Fibroblast of lung (primary cell): ENCODE results near the gene DAAM1. TPM values are rescaled to one million over a fixed set of nuclear protein-coding genes. Genes with fewer than 3 reads are reported as not detected.

Experiments
- DNase-seq, 2 donors: peaks; one replicate each; pipeline versions ENCODE4 v3.0.0 to v3.0.0-alpha.2; 2010; ENCODE audit warnings: low read depth in 2 of 2
- H2AFZ ChIP-seq: 2 replicates; pipeline ENCODE4 v1.5.1; 2012; ENCODE audit warnings: low read length, control low read depth, inconsistent platforms
- H3K27ac ChIP-seq: 2 replicates; pipeline ENCODE4 v1.5.1; 2011; ENCODE audit warnings: low read length, control low read depth; ENCODE audit not compliant: insufficient read depth
- H3K27me3 ChIP-seq: 2 replicates; pipeline ENCODE4 v1.5.1; 2011; ENCODE audit warnings: mild to moderate bottlenecking, low read length; ENCODE audit not compliant: control insufficient read depth, insufficient read depth
- H3K36me3 ChIP-seq: 2 replicates; pipeline ENCODE4 v1.5.1; 2011; ENCODE audit warnings: low read length; ENCODE audit not compliant: control insufficient read depth, insufficient read depth
- H3K4me1 ChIP-seq: 2 replicates; pipeline ENCODE4 v1.5.1; 2011; ENCODE audit warnings: low read length; ENCODE audit not compliant: control insufficient read depth, insufficient read depth; ENCODE audit errors: extremely low read depth
- H3K4me2 ChIP-seq: 2 replicates; pipeline ENCODE4 v1.5.1; 2011; ENCODE audit warnings: low read length, control low read depth; ENCODE audit not compliant: insufficient read depth; ENCODE audit errors: extremely low read depth
- H3K4me3 ChIP-seq, 4 experiments: fragments of 200-600 bp in 1 of 4; sonication (generic) in 1 of 4; replicated peaks in 1 of 4; 2 replicates each; pipeline ENCODE4 v1.5.1; 2011 to 2016; ENCODE audit warnings: low read length in 4 of 4, low read depth in 3 of 4, mild to moderate bottlenecking in 3 of 4, control low read depth in 2 of 4, inconsistent platforms in 1 of 4, mixed read lengths in 1 of 4; ENCODE audit not compliant: insufficient read depth in 1 of 4; ENCODE audit errors: control extremely low read depth in 1 of 4
- H3K79me2 ChIP-seq: 2 replicates; pipeline ENCODE4 v1.5.1; 2012; ENCODE audit warnings: mild to moderate bottlenecking, low read length, inconsistent platforms; ENCODE audit not compliant: control insufficient read depth, insufficient read depth
- H3K9ac ChIP-seq: 2 replicates; pipeline ENCODE4 v1.5.1; 2011; ENCODE audit warnings: mild to moderate bottlenecking, low read length, control low read depth; ENCODE audit not compliant: insufficient read depth
- H3K9me3 ChIP-seq: 2 replicates; pipeline ENCODE4 v1.5.1; 2012; ENCODE audit warnings: low read depth, low read length; ENCODE audit not compliant: control insufficient read depth, insufficient read depth
- H4K20me1 ChIP-seq: 2 replicates; pipeline ENCODE4 v1.5.1; 2011; ENCODE audit warnings: low read length; ENCODE audit not compliant: control insufficient read depth, insufficient read depth; ENCODE audit errors: extremely low read depth
- CTCF ChIP-seq, 2 donors: IDR thresholded peaks in 1 of 2; conservative IDR thresholded peaks in 1 of 2; 1 replicate in 1 of 2; 2 replicates in 1 of 2; pipeline ENCODE4 v1.5.1; 2011 to 2012; ENCODE audit warnings: low read length in 2 of 2, control low read depth in 1 of 2, inconsistent platforms in 1 of 2, low read depth in 1 of 2, mild to moderate bottlenecking in 1 of 2
- EZH2 ChIP-seq: IDR thresholded peaks from 2 replicates; pipeline ENCODE4 v1.5.1; 2012; ENCODE audit warnings: low read length, control low read depth, mild to moderate bottlenecking; ENCODE audit errors: missing control alignments
- polyA plus RNA-seq, 2 donors: library from polyadenylated mRNA; depleted of rRNA in 1 of 2; stranded (reverse) in 1 of 2; unstranded in 1 of 2; fragments of >200 nt; gene quantifications; 2 replicates each; pipeline ENCODE4 v1.2.1, GENCODE V29; 2011 to 2012; ENCODE audit warnings: missing spikeins in 1 of 2
- total RNA-seq: library from RNA; depleted of rRNA; stranded (reverse); fragments of >200 nt; gene quantifications from 2 replicates; pipeline ENCODE4 v1.2.1, GENCODE V29; 2014

DAAM1 gene
- total and polyA plus RNA-seq, 2 donors (not counting 1 experiment from before 2014, with no cell fraction given): 15.5 to 36.3 TPM

- H2AFZ ChIP-seq: no peak overlapping the region
- H3K4me3 ChIP-seq: no peak overlapping the region
- H3K9me3 ChIP-seq: no peaks in the 10 kb centered on the region
- TF ChIP-seq EZH2 (no peak), CTCF (conservative IDR thresholded peaks at IDR 0.05 in 1 of 2, IDR thresholded peaks at IDR 0.05 in 1 of 2; ENCODE audit: low read depth in 1 of 2, low read length in 2 of 2) (no peak)
- no peaks in the 10 kb centered on the region for H3K36me3 ChIP-seq
- no peak overlapping the region for H3K27ac ChIP-seq
- no peak overlapping the region for H3K4me2 ChIP-seq
- no peaks in the 10 kb centered on the region for H4K20me1 ChIP-seq
- H3K27me3 ChIP-seq: no peaks in the 10 kb centered on the region
- no peak overlapping the region for H3K9ac ChIP-seq
- DNase-seq: peak in 1 of 2 donors; percentile 95
- H3K79me2 ChIP-seq: no peaks in the 10 kb centered on the region
- H3K4me1 ChIP-seq: peaks cover 7% of the 10 kb centered on the region
Measured at GRCh38 chr14:59251811-59252771, 63.6 kb downstream of the DAAM1 start.

GRCh38 chr14:59252772-59253500 is 64.5 kb downstream of the DAAM1 start:
- H3K36me3 ChIP-seq: no peaks in the 10 kb centered on the region
- no peaks in the 10 kb centered on the region for H3K79me2 ChIP-seq
- TF ChIP-seq CTCF (conservative IDR thresholded peaks at IDR 0.05 in 1 of 2, IDR thresholded peaks at IDR 0.05 in 1 of 2; ENCODE audit: low read depth in 1 of 2, low read length in 2 of 2) (no peak), EZH2 (no peak)
- no peak overlapping the region for H2AFZ ChIP-seq
- DNase-seq: peak in 1 of 2 donors; percentile 24
- H3K27me3 ChIP-seq: no peaks in the 10 kb centered on the region
- H3K27ac ChIP-seq: no peak overlapping the region
- no peak overlapping the region for H3K4me3 ChIP-seq
- H3K4me1 ChIP-seq: peaks cover 7% of the 10 kb centered on the region
- no peak overlapping the region for H3K4me2 ChIP-seq
- no peak overlapping the region for H3K9ac ChIP-seq
- no peaks in the 10 kb centered on the region for H4K20me1 ChIP-seq
- no peaks in the 10 kb centered on the region for H3K9me3 ChIP-seq

- Histone ChIP-seq H2AFZ (no peak overlapping the region), H3K9me3 (no peaks in the 10 kb centered on the region), H3K27me3 (no peaks in the 10 kb centered on the region), H3K27ac (no peak overlapping the region), H3K36me3 (no peaks in the 10 kb centered on the region), H3K4me3 (no peak overlapping the region), H3K79me2 (no peaks in the 10 kb centered on the region), H4K20me1 (no peaks in the 10 kb centered on the region), H3K4me2 (no peak overlapping the region), H3K9ac (no peak overlapping the region), H3K4me1 (peaks cover 7% of the 10 kb centered on the region)
- DNase-seq: no peak
- TF ChIP-seq EZH2 (no peak), CTCF (conservative IDR thresholded peaks at IDR 0.05 in 1 of 2, IDR thresholded peaks at IDR 0.05 in 1 of 2; ENCODE audit: low read depth in 1 of 2, low read length in 2 of 2) (no peak)
Measured at GRCh38 chr14:59253527-59253926, 65.1 kb downstream of the DAAM1 start.
